Transverse colon (tissue), 4 donors: ENCODE measurements around the gene RNASE3.

Source experiments
- POLR2A ChIP-seq: fragments of 450-650 bp; IDR thresholded peaks from one replicate; pipeline ENCODE4 v1.6.1; 2016; ENCODE audit warnings: antibody characterized with exemption, mild to moderate bottlenecking, moderate library complexity
- POLR2AphosphoS5 ChIP-seq, 3 donors: sonication (generic); formaldehyde crosslinking; IDR thresholded peaks; one replicate each; pipeline ENCODE4 v1.6.1; 2016; ENCODE audit warnings: antibody characterized with exemption in 3 of 3
- TF ChIP-seq, protein P1 (sequence below), 5 experiments: fragments of 200-600 bp in 3 of 5; fragments of 450-650 bp in 2 of 5; sonication (generic) in 3 of 5; IDR thresholded peaks; 1 replicate in 2 of 5; 2 replicates in 3 of 5; pipeline ENCODE4 v1.5.1; 2016 to 2017; ENCODE audit warnings: antibody characterized with exemption in 5 of 5, inconsistent platforms in 3 of 5, mild to moderate bottlenecking in 2 of 5, moderate library complexity in 1 of 5

DNA sequence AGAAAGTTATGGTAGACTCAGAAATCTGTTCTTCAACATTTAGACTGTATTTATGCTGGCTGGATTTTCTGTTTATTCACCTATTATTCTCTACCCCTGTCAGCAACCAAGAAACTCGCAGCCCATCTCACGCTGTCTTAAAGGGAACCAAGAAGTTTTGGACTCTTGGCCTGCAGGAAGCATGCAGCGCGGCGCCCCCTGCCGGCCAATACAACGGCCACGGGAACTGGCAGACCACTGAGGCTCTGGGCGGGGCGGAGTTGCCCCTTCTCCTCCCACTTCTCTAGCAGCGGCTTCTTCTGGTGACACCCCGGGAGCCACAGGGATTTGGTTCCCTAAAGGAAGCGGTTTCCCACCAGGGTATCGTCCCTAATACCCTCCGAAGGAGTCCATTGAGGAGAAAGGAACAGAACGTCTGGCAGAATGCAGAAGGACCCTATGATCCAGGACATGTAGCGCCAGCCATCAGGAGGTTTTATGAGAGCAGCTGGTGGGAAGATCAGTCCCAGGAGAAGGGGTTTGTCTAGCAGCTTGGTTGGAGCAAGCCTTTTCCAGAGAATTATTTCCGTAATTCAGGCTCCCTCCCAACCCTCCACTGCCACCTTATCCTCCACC lies 43.1 kb downstream of the RNASE3 start:
- TF ChIP-seq, protein P1, sequence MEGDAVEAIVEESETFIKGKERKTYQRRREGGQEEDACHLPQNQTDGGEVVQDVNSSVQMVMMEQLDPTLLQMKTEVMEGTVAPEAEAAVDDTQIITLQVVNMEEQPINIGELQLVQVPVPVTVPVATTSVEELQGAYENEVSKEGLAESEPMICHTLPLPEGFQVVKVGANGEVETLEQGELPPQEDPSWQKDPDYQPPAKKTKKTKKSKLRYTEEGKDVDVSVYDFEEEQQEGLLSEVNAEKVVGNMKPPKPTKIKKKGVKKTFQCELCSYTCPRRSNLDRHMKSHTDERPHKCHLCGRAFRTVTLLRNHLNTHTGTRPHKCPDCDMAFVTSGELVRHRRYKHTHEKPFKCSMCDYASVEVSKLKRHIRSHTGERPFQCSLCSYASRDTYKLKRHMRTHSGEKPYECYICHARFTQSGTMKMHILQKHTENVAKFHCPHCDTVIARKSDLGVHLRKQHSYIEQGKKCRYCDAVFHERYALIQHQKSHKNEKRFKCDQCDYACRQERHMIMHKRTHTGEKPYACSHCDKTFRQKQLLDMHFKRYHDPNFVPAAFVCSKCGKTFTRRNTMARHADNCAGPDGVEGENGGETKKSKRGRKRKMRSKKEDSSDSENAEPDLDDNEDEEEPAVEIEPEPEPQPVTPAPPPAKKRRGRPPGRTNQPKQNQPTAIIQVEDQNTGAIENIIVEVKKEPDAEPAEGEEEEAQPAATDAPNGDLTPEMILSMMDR (IDR thresholded peaks at IDR 0.05): peak in 1 of 5 experiments; percentile 12
- TF ChIP-seq POLR2A (no peak), POLR2AphosphoS5 (IDR thresholded peaks at IDR 0.05) (no peak)
